Adipocyte (in vitro differentiated cells): ENCODE results near the gene SLC16A9.
A peak's percentile ranks its signal among the peaks of the same experiment; 100 is the strongest.

Source experiments
- DNase-seq: peaks from one replicate; pipeline ENCODE4 v3.0.0-alpha.2; 2015; ENCODE audit warnings: low read depth
- H3K27me3 ChIP-seq: replicated peaks from 2 replicates; pipeline ENCODE4 v1.7.0; 2013; ENCODE audit warnings: mild to moderate bottlenecking, low read length, moderate library complexity; ENCODE audit not compliant: control insufficient read depth, insufficient read depth
- H3K36me3 ChIP-seq: 2 replicates; pipeline ENCODE4 v1.7.0; 2013; ENCODE audit warnings: low read length, mild to moderate bottlenecking, moderate library complexity; ENCODE audit not compliant: control insufficient read depth, insufficient read depth, severe bottlenecking
- H3K4me1 ChIP-seq: 2 replicates; pipeline ENCODE4 v1.7.0; 2013; ENCODE audit warnings: mild to moderate bottlenecking, low read length, moderate library complexity; ENCODE audit not compliant: control insufficient read depth, insufficient read depth
- H3K4me3 ChIP-seq: 2 replicates; pipeline ENCODE4 v1.7.0; 2013; ENCODE audit warnings: mild to moderate bottlenecking, low read length, moderate library complexity
- H3K9ac ChIP-seq: 2 replicates; pipeline ENCODE4 v1.7.0; 2013; ENCODE audit warnings: mild to moderate bottlenecking, low read length, moderate library complexity
- H3K9me3 ChIP-seq: 2 replicates; pipeline ENCODE4 v1.7.0; 2013; ENCODE audit warnings: mild to moderate bottlenecking, low read length, moderate library complexity; ENCODE audit not compliant: control insufficient read depth

The SLC16A9 gene

GRCh38 chr10:59606551-59606961, 103.1 kb downstream of the SLC16A9 start:
- Histone ChIP-seq H3K9ac (no peak overlapping the region), H3K4me1 (peaks cover 16% of the 10 kb centered on the region), H3K4me3 (no peak overlapping the region), H3K36me3 (no peaks in the 10 kb centered on the region), H3K9me3 (no peaks in the 10 kb centered on the region), H3K27me3 (no peaks in the 10 kb centered on the region)
- peak; percentile 39 for DNase-seq

DNA sequence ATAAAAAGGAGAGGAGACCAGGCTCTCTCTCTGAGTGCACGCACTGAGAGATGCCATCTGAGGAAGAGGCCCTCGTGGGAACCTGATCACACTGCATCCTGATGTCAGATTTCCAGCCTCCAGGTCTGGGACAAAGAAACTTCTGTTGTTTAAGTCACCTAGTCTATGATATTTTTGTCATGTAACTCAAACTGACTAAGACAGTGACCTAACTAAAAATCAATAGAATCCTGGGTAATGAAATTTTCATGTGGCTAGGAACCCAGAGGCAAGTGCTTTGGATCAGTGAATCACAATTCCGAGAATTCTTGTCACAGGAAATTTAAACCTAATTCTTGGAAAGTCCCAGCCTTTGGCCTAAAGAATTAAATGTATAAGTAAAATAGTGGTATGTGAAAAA, 107.7 kb downstream of the SLC16A9 start:
- Histone ChIP-seq H3K4me3 (no peak overlapping the region), H3K36me3 (no peaks in the 10 kb centered on the region), H3K9ac (no peak overlapping the region), H3K9me3 (no peaks in the 10 kb centered on the region), H3K4me1 (peaks cover 9% of the 10 kb centered on the region), H3K27me3 (no peaks in the 10 kb centered on the region)
- no peak for DNase-seq
